NCI-H748 treated with DMSO at 0.1 percent for 48 hours (cell line): ENCODE measurements around the gene PDIA2.
"Not testable (repeated sequence)": the region's sequence is repeated elsewhere in the genome, so short reads cannot be mapped to it uniquely, and the experiment has no call there.

Experiments used
- DNase-seq: peaks from one replicate; lab custom pipeline; 2025; lab: John Stamatoyannopoulos, UW

PDIA2 gene

GRCh38 chr16:264440-264951 lies 18.5 kb upstream of the PDIA2 start:
- DNase-seq: no peak

GRCh38 chr16:265002-265529 lies 17.9 kb upstream of the PDIA2 start:
- no peak for DNase-seq

- no peak for DNase-seq
These were observed 17.3 kb upstream of the PDIA2 start for GRCh38 chr16:265711-266110.

- DNase-seq: no peak
These were observed 16.5 kb upstream of the PDIA2 start for GRCh38 chr16:266258-267164.

- DNase-seq: not testable (repeated sequence)
These were observed 15.4 kb upstream of the PDIA2 start for GRCh38 chr16:267562-267961.

GRCh38 chr16:268141-269053 lies 14.6 kb upstream of the PDIA2 start:
- DNase-seq: no peak

- no peak for DNase-seq
These were observed 13.7 kb upstream of the PDIA2 start for GRCh38 chr16:269061-269796.

GRCh38 chr16:270381-271255 lies 12.3 kb upstream of the PDIA2 start:
- no peak for DNase-seq

GRCh38 chr16:272633-273546 lies 10.1 kb upstream of the PDIA2 start:
- no peak for DNase-seq

GRCh38 chr16:273547-274421 lies 9.2 kb upstream of the PDIA2 start:
- DNase-seq: no peak

GRCh38 chr16:275041-275641 lies 7.8 kb upstream of the PDIA2 start:
- DNase-seq: no peak

- no peak for DNase-seq
These were observed 7.2 kb upstream of the PDIA2 start, which contains the start of gene RGS11 for GRCh38 chr16:275786-276232. TSS of gene RGS11 (minus strand) at chr16:275944. CDS start at chr16:275911, 33 bp downstream.

GRCh38 chr16:276426-277077 lies 6.4 kb upstream of the PDIA2 start:
- DNase-seq: no peak

- DNase-seq: no peak
These were observed 4.0 kb upstream of the PDIA2 start for GRCh38 chr16:278863-279366.

- DNase-seq: no peak
These were observed 3.4 kb upstream of the PDIA2 start for GRCh38 chr16:279531-279930.

- no peak for DNase-seq
These were observed 2.9 kb upstream of the PDIA2 start for GRCh38 chr16:280005-280460.

- DNase-seq: no peak
These were observed 2.4 kb upstream of the PDIA2 start, which contains the start of gene ARHGDIG for GRCh38 chr16:280552-280951. TSS of gene ARHGDIG (plus strand) at chr16:280591. CDS start at chr16:280681, 90 bp downstream.
